Midbrain (tissue), 1 donor: ENCODE measurements around the gene OAS3.
"Not testable (repeated sequence)": the region's sequence is repeated elsewhere in the genome, so short reads cannot be mapped to it uniquely, and the experiment has no call there.

Source experiments
- DNase-seq: peaks from one replicate; lab custom pipeline; 2025; lab: John Stamatoyannopoulos, UW

The OAS3 gene, protein sequence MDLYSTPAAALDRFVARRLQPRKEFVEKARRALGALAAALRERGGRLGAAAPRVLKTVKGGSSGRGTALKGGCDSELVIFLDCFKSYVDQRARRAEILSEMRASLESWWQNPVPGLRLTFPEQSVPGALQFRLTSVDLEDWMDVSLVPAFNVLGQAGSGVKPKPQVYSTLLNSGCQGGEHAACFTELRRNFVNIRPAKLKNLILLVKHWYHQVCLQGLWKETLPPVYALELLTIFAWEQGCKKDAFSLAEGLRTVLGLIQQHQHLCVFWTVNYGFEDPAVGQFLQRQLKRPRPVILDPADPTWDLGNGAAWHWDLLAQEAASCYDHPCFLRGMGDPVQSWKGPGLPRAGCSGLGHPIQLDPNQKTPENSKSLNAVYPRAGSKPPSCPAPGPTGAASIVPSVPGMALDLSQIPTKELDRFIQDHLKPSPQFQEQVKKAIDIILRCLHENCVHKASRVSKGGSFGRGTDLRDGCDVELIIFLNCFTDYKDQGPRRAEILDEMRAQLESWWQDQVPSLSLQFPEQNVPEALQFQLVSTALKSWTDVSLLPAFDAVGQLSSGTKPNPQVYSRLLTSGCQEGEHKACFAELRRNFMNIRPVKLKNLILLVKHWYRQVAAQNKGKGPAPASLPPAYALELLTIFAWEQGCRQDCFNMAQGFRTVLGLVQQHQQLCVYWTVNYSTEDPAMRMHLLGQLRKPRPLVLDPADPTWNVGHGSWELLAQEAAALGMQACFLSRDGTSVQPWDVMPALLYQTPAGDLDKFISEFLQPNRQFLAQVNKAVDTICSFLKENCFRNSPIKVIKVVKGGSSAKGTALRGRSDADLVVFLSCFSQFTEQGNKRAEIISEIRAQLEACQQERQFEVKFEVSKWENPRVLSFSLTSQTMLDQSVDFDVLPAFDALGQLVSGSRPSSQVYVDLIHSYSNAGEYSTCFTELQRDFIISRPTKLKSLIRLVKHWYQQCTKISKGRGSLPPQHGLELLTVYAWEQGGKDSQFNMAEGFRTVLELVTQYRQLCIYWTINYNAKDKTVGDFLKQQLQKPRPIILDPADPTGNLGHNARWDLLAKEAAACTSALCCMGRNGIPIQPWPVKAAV

DNA sequence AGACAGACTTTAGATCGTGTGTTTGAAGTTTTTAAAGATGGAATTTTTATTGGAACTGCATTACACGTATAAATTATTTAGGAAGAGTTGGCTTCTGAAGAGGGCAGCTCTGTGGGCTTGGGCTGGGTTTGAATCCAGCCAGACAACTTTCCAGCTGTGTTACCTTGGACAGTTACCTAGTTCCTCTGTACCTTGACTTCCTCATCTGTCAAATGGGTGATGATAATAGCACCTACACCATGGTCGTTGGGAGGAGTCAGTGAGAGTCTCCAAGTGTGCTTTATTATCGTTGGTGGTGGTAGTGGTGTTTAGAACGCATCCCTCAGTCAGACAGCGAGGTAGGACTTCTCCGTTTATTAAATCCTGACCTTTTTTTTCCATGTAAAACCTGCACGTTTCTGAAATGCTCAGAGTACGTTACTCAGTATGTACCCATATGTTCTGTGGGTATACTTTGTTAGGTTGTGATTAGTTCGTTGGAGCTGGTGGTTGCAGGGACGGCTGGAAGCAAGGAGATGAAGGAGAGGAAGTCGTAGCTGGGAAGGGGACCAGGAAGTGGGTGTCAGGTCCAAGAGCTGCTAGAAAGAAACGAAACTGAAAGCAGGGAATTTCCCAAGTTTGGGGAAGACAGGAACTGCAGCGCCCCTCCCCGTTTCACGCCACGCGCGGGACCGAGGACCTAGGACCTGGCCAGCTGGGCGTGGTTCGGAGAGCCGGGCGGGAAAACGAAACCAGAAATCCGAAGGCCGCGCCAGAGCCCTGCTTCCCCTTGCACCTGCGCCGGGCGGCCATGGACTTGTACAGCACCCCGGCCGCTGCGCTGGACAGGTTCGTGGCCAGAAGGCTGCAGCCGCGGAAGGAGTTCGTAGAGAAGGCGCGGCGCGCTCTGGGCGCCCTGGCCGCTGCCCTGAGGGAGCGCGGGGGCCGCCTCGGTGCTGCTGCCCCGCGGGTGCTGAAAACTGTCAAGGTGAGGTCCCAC is at the start of gene OAS3:
Gene OAS3, plus strand, starts transcription at position 734 of the 979 bp plus-strand sequence. Its CDS starts 57 bp downstream, at position 791.
- peak; percentile 45 for DNase-seq

DNA sequence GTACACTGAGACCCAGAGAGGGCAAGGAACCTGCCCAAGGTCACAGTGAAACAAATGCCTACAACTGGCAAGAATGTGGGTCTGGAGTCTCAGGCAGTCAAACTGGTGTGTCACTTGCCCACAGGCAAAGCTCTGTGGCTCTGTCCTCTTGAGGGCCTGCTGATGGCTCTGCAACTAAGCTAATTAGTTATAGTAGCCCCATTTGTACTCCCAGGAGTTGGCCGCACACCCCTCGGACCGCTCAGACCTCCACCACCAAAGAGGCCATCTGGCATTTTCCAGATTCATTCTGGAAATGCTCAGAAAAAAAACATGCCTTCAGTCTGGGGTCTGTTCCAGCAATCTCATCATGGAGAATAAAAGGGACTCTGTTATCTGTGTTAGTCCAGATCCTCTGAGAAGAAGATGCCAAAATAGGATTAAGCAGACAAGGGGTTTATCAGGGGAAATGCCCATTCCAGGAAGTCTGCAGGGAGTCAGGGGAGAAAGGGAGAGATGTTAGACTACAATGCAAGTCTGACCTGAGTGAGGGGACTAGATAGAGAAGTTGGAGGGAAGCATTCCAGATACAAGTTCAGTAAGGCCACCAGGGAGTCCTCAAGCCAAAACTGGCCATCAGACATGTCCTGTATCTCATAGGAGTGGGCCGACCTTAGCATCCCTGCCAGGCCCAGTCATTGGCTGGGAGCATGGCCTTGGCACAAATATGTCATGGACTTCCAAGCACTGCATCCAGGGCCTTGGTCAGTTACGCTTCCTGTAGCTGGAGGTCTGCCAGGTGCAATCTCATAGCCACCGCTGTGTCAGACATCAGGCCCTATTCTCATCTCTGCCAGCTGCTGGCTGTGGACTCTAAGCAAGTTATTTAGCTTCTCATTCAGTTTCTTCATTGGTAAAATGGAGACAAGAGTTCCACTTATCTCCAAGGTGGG is 46.9 kb upstream of the OAS3 start:
- DNase-seq = no peak

DNA sequence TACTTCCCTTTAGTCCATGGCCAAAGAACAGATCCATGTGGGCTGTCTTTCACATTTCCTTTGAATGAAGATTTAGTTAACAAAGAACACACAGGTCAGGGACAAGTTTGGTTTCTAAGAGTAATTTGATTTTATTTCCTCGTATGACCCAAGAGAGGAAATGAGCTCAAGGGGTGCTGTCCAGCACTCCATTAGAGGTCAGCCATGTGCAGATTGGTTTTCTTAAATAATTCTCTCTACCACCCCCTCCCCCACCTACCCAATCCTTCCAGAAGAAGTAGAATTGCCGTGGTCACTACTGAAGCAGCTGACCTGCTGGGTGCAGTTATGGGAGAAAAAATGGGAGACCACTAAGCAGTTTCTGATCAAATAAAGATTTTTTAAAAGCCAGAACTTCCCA is 45.4 kb upstream of the OAS3 start:
- DNase-seq = no peak

DNA sequence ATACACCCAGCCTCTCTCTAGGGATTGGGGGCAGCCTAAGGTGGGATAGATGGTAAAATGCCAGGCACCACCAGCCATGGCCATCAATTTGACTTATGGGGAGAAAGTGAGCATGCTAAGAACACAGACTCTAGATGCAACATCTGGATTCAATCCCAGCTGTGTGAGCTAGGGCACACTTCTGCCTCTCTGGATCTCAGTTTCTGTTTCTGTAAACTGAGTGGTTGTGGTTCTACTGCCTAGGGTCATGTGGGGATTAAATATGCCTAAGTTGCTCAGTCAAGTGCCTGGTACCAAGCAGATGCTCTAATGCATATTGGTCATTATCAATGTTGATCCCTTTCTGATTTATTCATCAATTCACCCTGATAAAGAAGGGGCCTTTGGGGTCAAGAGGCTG is 44.1 kb upstream of the OAS3 start:
- no peak for DNase-seq

DNA sequence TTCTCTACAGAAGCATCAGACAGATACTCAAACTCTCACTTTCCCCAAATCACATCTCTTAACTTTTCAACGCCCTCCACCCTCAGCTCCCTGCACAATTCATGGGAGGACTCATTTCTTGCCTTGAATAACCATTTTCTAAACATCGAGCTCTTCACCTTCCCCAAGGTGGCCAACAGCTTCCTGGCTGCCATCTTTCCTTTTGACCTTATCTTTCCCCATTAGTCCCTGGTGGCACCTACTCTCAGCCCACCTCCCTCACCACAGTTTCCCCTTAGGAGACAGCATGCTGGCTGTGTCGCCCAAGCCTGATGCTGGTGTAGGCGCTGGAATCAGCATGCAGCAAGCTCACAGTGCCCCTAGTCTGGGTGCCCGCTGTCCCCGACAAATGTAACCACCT is 39.9 kb upstream of the OAS3 start:
- DNase-seq = no peak

DNA sequence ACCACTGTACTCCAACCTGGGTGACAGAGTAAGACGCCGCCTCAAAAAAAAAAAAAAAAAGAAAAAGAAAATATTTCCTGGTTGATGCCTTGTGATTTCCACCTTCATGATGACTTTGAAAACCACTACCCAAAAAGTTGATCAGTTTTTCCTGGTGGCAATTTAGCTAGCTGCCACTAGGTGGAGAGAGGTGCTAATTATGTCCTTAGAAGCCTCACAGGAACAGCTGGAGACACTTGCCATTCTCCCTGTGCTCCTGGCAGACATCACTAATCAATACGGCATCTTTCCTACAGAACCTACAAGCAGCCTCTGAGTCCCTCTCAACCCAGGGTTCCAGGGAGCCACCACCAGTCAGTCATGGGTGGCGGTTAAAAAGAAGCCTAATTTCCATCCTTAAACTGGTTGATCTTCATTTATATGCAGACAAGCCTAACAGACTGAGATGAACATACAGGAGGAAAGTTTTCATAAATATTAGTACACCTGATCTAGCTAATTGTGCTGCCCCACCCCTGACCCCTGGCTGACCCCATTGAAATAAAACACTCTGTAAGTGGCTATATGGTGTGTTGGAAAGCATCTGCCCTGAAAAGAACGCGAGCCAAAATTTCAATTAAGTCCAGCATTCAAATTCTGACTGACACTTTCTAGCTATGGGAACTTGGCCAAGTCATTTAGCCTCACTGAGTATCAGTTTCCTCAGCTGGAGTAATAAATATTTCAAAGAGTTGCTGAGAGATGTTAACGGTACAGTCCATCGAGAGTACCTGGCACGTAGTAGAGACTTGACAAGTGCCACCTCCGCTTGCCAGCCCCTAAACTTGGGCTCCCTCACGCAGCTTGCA is 37.8 kb upstream of the OAS3 start:
- peak; percentile 2 for DNase-seq

DNA sequence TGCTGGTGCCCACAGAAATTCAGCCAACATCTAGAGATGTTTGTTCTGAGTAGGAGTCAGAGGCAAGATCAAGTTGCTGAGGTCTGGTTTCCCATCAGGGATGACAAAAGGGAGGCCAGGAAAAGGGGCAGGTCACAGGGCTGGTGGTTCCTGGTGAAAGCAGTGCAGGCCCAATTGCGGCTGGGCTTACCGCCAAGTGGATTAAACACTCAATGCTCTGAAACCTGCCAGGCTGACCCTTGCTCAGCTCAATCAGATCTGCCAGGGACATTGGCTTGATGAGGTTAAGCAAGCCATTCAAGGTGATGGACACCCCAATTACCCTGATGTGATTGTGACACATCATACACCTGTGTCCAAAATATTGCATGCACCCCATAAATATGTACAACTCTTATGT is 37.0 kb upstream of the OAS3 start:
- no peak for DNase-seq

DNA sequence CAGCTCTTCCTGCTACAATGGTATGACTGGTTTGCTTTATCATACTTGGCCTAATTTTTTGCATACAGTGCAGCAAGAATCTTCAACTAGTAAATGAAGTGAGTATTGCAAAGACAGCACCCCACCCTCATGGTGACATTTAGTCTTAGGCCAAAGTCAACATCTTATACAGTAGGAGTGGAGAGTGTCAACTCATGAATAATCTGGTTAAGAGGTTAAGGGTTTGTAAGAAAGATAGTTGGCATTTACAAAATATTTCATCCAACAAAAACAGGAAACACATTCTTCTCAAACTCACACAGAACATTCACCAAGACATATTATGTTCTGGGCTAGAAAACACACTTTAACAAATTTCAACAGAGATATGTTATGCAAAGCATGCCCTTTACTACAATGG is 33.7 kb upstream of the OAS3 start:
- DNase-seq = no peak

DNA sequence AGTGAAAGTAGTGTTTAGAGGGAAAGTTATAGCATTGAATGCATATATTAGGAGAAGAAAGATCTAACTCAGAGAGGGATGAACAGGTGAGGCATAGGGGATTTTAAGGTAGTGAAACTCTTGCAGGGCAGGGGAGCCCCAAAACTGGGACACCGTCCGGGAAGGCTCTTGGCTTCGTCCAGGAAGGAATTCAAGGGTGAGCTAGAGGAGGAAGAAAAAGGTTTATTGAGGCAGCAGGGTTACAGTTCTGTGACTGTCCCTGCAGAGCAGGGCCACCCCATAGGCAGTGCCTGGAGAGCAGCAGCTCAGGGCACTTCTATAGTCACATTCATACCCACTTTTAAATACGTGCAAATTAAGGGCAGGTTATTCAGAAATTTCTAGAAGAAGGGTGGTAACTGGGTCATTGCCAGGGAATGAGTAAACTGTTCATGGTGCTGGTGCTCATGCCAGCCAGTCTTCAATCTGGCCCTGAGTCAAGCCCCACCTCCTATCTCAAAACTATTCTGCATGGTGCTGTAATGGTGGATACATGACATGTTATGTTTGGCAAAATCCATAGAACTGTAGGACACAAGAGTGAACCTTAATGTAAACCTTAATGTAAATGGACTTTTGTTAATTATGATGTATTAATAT is 32.7 kb upstream of the OAS3 start:
- no peak for DNase-seq

DNA sequence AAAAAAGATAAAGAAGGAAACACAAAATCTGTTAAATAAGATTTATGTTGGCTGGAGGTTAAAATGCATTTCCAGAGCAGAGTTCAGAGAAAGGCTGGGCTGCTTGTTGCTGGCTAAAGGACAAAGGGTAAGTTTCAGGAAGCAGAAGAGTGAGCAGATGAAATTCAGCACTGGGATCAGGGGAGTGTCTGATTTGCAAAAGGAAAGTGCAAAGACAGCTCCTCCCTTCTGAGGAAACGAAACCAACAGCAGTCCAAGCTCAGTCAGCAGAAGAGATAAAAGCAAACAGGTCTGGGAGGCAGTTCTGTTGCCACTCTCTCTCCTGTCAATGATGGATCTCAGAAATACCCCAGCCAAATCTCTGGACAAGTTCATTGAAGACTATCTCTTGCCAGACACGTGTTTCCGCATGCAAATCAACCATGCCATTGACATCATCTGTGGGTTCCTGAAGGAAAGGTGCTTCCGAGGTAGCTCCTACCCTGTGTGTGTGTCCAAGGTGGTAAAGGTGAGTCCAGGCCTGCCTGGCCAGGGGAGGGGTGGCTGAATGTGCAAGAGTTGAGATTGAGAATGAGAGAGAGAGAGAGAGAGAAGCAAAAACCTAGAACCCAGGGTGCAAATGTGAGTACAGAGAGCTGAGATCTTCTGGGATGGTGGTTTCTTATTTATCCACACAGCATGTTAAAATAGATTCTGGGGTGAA is 31.4 kb upstream of the OAS3 start, which contains the start of gene OAS1:
Gene OAS1, plus strand, starts transcription at position 251 of the 703 bp plus-strand sequence. Its CDS starts 78 bp downstream, at position 329.
- peak; percentile 24 for DNase-seq

DNA sequence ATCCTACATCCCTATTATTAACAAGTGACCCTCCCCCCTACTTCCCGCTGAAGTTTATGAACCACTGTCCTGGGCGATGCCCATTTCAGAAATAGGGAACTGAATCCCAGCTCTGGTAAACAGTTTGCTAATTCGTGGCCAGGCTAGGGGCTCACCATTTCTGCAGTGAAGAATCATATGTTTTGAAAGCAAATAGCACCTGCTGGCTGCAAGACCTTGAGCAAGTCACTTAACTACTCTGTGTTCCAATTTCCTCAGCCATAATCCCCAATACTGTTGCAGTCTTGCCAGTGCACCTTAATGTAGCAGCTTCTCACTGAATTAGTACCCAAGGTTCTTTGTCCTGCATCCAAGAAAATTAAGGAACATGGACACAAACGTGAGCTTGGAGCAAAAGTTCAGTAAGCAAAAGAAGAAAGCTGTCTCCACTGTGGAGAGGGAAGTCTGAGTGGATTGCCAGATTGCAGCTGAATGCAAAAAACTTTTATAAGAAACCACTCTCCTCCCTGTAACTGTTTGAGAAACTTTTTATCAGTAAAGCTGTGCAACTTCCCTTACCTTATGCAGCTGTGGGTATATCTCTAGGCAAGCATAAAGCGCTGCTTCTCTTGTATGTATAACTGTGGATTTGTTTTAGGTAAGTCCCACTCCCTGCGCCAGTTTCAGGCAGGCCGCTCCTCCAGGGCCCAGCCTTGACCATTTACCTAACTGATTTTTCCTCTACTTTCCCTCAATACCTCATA is 30.7 kb upstream of the OAS3 start:
- peak; percentile 19 for DNase-seq

DNA sequence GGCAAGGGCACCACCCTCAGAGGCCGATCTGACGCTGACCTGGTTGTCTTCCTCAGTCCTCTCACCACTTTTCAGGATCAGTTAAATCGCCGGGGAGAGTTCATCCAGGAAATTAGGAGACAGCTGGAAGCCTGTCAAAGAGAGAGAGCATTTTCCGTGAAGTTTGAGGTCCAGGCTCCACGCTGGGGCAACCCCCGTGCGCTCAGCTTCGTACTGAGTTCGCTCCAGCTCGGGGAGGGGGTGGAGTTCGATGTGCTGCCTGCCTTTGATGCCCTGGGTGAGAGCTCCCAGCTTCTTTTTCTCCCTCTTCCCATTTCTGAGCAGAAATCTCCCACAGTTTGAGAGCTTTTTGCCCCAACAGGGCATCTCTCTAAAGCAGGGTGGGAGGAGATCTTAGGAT is 29.7 kb upstream of the OAS3 start:
- no peak for DNase-seq

DNA sequence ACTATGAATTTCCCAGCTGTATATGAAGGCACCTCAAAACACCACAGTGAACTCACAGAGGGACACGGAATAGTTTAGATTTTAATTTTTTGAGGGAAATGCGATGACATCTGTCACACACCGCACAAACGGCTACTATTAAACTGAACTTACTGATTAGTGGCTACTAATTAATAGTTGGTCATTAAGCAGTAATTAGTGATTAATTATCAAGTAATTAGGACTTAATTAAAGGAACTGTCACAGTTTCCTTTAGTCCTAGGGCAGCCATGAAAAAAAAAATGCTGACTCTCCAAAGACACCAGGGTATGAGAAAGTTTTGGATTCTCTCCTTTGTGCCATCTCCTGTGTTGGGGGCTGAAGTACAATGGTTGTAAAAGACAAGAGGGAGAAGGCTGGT is 28.6 kb upstream of the OAS3 start:
- no peak for DNase-seq

DNA sequence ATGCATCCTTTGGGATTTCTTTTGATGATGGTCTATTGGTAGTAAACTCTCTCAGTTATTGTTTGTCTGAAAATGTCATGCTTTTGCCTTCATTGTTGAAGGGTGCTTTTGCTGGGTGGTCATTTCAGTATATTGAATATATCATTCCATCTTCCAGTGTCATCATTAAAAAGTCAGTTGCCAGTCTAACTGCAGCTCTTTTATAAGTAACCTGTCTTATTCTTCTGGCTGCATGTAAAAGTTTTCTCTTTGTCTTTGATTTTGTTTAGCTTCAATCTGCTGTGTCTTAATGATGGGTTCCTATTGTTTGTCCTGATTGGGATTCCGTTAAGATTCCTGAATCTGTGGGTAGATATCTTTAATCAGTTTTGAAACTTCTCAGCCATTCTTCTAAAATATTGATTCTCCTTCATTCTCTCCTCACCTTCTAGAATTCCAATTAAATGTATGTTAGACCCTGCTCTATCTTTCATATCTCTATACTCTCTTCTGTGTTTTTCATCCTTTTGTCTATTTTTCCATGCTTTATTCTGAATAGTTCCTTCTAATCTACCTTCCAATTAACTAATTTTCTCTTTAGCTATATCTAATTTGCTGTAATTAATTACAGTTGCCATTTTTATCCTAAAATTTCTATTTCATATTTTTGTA is 25.1 kb upstream of the OAS3 start:
- DNase-seq = no peak

DNA sequence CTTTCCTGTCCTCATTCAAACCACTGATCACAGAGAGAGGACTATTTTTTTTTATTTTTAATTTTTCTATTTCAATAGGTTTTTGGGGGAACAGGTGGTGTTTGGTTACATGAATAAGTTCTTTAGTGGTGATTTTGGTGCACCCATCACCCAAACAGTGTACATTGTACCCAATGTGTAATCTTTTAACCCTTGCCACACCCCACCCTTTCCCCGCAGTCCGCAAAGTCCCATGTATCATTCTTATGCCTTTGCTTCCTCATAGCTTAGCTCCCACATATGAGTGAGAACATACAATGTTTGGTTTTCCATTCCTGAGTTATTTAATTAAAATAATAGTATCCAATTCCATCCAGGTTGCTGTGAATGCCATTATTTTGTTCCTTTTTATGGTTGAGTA is 24.4 kb upstream of the OAS3 start:
- DNase-seq = not testable (repeated sequence)

DNA sequence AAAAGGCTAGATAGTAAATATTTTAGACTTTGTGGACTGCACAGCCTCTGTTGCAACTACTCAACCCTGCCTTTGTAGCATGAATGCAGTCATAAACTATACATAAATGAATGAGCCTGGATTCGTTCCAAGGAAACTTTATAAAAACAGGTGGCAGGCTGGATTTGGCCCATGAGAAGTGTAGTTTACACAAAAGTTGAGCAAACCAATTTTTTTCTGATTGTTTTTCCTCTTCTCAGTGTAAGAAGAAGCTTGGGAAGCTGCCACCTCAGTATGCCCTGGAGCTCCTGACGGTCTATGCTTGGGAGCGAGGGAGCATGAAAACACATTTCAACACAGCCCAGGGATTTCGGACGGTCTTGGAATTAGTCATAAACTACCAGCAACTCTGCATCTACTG is 22.0 kb upstream of the OAS3 start:
- DNase-seq = no peak

DNA sequence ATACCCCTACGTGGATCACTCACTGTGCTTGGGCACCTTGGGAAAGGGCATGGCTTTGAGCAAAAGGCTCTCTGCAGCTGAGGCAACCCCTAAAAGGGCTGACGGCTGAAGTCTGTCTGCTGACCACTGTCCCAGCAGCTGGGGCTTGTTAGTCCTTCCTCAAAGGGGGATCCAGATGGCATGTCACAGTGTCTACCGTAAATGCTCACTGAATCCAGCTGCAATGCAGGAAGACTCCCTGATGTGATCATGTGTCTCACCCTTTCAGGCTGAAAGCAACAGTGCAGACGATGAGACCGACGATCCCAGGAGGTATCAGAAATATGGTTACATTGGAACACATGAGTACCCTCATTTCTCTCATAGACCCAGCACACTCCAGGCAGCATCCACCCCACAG is 19.2 kb upstream of the OAS3 start:
- no peak for DNase-seq
